Left ventricle myocardium inferior (tissue), 1 donor: Measurements from ENCODE around the gene RBM22. TPM values are rescaled to one million over a fixed set of nuclear protein-coding genes. Genes with fewer than 3 reads are reported as not detected.
A peak's percentile ranks its signal among the peaks of the same experiment; 100 is the strongest.

Experiments
- DNase-seq: peaks from one replicate; pipeline ENCODE4 v3.0.0-alpha.2; 2020
- H3K27ac ChIP-seq: fragments of 200-600 bp; replicated peaks from 2 replicates; pipeline ENCODE4 v1.8.0; 2021
- H3K27me3 ChIP-seq: fragments of 200-600 bp; 2 replicates; pipeline ENCODE4 v1.8.0; 2021; ENCODE audit warnings: low read depth
- H3K36me3 ChIP-seq: fragments of 200-600 bp; 2 replicates; pipeline ENCODE4 v1.8.0; 2021
- H3K4me1 ChIP-seq: fragments of 200-600 bp; 2 replicates; pipeline ENCODE4 v1.8.0; 2021
- H3K4me3 ChIP-seq: fragments of 200-600 bp; 2 replicates; pipeline ENCODE4 v1.8.0; 2021; ENCODE audit warnings: mild to moderate bottlenecking, moderate library complexity
- H3K9me3 ChIP-seq: fragments of 200-600 bp; replicated peaks from 2 replicates; pipeline ENCODE4 v1.8.0; 2021
- intact Hi-C: fragments of 100-400 bp; cut with micrococcal nuclease; formaldehyde crosslinking; loops from one replicate; pipeline ENCODE4 v1.11.0; 2022
- total RNA-seq: library from RNA; stranded (reverse); fragmentation: NEBNext Ultra II Directional; extraction: Animal tissue kit (Norgen Biotek cat#: 25700); gene quantifications from one replicate; pipeline ENCODE4 v1.2.1, GENCODE V29; 2021
- TF ChIP-seq, protein P1 (sequence below): fragments of 200-600 bp; IDR thresholded peaks from 2 replicates; pipeline ENCODE4 v1.8.0; 2021; ENCODE audit warnings: antibody characterized with exemption, mild to moderate bottlenecking, borderline replicate concordance
- donor health status: DM: no; HTN: yes; CAD: no; lungs with severe emphysema.

RBM22 gene
- total RNA-seq, 1 donor from 2014 or later = 25.2 TPM

DNA sequence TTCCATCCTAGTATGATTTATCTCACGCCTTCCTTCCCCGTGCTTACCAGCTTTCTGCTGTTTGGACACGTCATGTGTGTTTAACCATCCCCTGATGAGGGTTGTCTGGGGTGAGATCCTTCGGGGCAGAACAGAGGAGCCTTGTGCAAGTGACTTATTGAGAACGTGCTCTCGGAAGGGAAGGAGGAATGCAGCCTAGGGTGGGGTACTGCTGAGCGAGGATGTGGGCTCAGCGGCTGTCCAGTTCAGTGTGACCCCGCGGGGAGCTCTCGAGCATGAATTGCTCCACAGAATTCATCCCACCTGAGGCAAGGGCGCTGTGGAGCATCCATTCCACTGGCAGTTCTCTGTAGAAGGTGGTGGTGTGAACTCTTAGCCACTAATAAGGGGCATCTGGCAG, 35.8 kb downstream of the RBM22 start:
- no peak overlapping the region for H3K4me3 ChIP-seq
- intact Hi-C loops = no loop called here
- H3K9me3 ChIP-seq = no peaks in the 10 kb centered on the region
- TF ChIP-seq, protein P1, sequence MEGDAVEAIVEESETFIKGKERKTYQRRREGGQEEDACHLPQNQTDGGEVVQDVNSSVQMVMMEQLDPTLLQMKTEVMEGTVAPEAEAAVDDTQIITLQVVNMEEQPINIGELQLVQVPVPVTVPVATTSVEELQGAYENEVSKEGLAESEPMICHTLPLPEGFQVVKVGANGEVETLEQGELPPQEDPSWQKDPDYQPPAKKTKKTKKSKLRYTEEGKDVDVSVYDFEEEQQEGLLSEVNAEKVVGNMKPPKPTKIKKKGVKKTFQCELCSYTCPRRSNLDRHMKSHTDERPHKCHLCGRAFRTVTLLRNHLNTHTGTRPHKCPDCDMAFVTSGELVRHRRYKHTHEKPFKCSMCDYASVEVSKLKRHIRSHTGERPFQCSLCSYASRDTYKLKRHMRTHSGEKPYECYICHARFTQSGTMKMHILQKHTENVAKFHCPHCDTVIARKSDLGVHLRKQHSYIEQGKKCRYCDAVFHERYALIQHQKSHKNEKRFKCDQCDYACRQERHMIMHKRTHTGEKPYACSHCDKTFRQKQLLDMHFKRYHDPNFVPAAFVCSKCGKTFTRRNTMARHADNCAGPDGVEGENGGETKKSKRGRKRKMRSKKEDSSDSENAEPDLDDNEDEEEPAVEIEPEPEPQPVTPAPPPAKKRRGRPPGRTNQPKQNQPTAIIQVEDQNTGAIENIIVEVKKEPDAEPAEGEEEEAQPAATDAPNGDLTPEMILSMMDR = no peak
- no peak overlapping the region for H3K27ac ChIP-seq
- H3K27me3 ChIP-seq = no peaks in the 10 kb centered on the region
- DNase-seq = no peak
- H3K4me1 ChIP-seq = peaks cover 13% of the 10 kb centered on the region
- H3K36me3 ChIP-seq = no peaks in the 10 kb centered on the region

DNA sequence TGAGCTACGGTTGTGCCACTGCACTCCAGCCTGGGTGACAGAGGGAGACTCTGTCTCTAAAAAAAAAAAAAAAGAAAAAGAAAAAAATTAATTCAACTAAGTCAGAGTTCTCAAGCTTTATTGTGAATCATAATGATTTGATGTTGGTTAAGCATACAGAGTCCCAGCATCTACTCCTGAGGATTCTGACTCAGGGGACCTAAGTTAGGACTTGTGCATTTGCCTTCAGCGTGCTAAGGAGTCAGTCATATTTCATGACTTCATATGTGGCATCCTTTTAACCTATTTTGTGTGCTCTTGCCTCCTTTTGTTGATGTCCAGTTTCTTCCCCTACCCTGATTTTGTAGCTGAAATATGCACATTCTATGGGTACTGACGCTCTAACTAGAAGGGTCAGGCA, 36.9 kb downstream of the RBM22 start:
- no peaks in the 10 kb centered on the region for H3K9me3 ChIP-seq
- no peak for DNase-seq
- TF ChIP-seq, protein P1 = no peak
- H3K4me3 ChIP-seq = no peak overlapping the region
- H3K36me3 ChIP-seq = no peaks in the 10 kb centered on the region
- H3K27ac ChIP-seq = no peak overlapping the region
- H3K4me1 ChIP-seq = peaks cover 24% of the 10 kb centered on the region
- intact Hi-C loops = no loop called here
- H3K27me3 ChIP-seq = no peaks in the 10 kb centered on the region

DNA sequence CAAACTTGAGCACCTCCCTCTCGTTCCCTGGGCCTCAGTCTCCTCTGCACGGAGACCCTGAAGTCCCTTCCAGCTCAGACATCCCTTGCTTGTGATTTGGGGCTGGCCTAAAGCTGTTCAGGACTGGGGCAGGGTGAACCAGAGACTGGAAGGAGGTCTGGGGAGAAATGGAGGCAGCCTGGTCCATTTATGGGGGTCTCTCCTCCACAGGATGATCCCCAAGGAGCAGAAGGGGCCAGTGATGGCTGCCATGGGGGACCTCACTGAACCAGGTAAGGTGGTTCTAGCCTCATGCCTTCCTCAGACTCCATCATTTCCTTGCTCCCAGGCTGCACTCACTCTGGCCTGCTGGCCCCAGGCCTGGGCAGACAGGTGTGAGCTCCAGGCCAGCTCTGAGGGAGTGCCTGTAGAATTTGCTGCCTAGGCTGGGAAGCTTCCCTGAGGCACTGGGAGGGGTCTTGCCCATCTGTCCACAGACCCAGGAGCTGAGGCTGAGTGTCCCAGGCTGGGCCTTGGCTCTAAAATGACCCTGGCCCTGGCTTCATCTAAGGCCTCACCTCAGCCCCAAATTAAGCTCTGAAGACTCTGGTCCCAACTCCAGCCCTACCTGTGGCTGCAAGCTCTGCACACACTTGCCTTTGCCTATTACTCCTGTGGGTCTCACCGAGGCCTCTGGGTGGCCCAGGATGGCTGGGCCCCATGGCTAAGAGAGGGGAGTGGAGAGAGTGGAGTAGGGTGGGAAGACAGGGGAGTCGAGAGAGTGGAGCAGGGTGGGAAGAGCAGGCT, 37.9 kb downstream of the RBM22 start:
- Histone ChIP-seq H3K27ac (no peak overlapping the region), H3K4me1 (peaks cover 34% of the 10 kb centered on the region), H3K9me3 (no peaks in the 10 kb centered on the region), H3K4me3 (no peak overlapping the region), H3K27me3 (no peaks in the 10 kb centered on the region), H3K36me3 (no peaks in the 10 kb centered on the region)
- intact Hi-C loops = no loop called here
- TF ChIP-seq, protein P1 = no peak
- DNase-seq = no peak

DNA sequence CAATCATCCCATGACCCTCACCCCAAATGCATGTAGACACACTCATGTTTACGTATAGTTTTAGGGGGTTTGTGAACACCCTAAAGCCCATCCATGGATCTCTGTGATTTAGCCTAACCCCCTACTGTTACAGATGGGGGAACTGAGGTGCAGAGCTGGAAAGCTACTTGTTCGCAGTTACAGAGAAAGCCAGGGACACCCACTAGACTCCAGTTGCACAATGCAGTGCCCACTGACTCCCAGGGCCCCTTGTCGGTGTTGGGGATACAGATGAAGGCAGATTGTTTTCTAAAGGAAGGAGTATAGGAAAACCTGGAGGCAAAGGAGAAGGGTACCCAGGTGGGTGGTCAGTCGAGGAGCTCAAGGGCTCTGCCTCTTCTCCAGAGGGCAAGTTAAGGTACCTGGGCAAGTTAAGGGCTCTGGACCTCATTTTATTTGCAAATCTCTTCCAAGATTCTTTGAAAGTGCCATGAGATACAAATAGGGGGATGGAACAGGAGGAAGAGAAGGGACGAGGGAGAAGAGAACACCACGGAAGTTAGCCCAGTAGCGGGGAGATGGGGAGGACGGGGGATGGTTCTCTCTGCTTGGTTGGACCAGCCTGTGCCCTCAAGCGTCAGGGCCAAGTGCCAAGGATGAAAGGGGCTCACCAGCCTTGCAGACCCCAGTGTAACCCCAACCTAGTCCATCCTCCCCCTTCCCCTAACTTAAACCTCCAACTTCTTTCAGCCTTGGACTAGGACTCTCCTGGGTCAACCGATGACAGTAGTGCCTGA, 38.9 kb downstream of the RBM22 start:
- H3K27ac ChIP-seq = no peak overlapping the region
- H3K4me3 ChIP-seq = no peak overlapping the region
- TF ChIP-seq, protein P1 = no peak
- no peaks in the 10 kb centered on the region for H3K27me3 ChIP-seq
- peaks cover 43% of the 10 kb centered on the region for H3K4me1 ChIP-seq
- no peak for DNase-seq
- H3K36me3 ChIP-seq = no peaks in the 10 kb centered on the region
- no peaks in the 10 kb centered on the region for H3K9me3 ChIP-seq
- intact Hi-C loops = no loop called here

DNA sequence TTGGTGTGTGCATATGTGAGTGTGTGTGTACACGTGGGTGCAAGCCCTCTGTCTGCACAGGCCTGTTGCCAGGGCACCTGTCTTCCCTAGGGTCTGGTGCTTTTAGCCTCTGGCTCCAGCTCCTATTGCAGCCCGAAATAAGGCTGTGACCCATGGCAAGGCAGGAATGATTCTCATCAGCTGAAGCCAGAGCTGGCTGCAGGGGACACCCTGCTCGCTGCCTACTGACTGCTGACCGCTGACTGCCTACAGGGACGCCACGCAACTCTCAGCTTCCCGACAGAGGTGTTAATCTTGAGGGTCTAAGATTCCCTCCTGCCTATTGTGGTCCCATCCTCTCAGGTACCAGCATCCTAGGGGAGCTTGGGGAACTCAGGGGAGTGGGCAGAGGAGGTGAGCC, 39.8 kb downstream of the RBM22 start, which contains the start of gene MYOZ3:
TSS of gene MYOZ3 (plus strand) at position 166 of the 400 bp plus-strand sequence. CDS start 1,691 bp downstream, outside the sequence.
- Histone ChIP-seq H3K9me3 (no peaks in the 10 kb centered on the region), H3K4me1 (peaks cover 51% of the 10 kb centered on the region), H3K27me3 (no peaks in the 10 kb centered on the region), H3K36me3 (no peaks in the 10 kb centered on the region), H3K27ac (peak within 1 kb of the TSS; percentile 48), H3K4me3 (no peak within 1 kb of the TSS)
- no peak for DNase-seq
- intact Hi-C loops = no loop called here
- TF ChIP-seq, protein P1 = no peak
